Upper lobe of left lung (tissue), 6 donors: Measurements from ENCODE around the gene FGB. TPM values are rescaled to one million over a fixed set of nuclear protein-coding genes. Genes with fewer than 3 reads are reported as not detected.

Source experiments
- ATAC-seq, 2 donors: fragments of 200-7000 bp; cut with Tn5 transposase; one replicate each; pipeline ENCODE4 v1.9.1; 2022; ENCODE audit warnings: mild to moderate bottlenecking in 2 of 2, moderate library complexity in 2 of 2; ENCODE audit not compliant: low FRiP score in 2 of 2
- DNase-seq, 2 donors: peaks; one replicate each; pipeline ENCODE4 v3.0.0-alpha.2; 2019 to 2020
- H3K27ac ChIP-seq, 4 donors: fragments of 200-600 bp; sonication (generic); one replicate each; pipeline ENCODE4 v1.5.1; 2016 to 2019
- H3K27me3 ChIP-seq, 4 donors: fragments of 200-600 bp; sonication (generic); one replicate each; pipeline ENCODE4 v1.5.1; 2017 to 2019
- H3K36me3 ChIP-seq, 4 donors: fragments of 200-600 bp; sonication (generic); one replicate each; pipeline ENCODE4 v1.5.1; 2016 to 2019
- H3K4me1 ChIP-seq, 4 donors: fragments of 200-600 bp; sonication (generic); one replicate each; pipeline ENCODE4 v1.5.1; 2018 to 2019
- H3K4me3 ChIP-seq, 4 donors: fragments of 200-600 bp; sonication (generic); one replicate each; pipeline ENCODE4 v1.5.1; 2017 to 2019; ENCODE audit warnings: mild to moderate bottlenecking in 2 of 4, moderate library complexity in 1 of 4
- H3K9me3 ChIP-seq, 4 donors: fragments of 200-600 bp; sonication (generic); one replicate each; pipeline ENCODE4 v1.5.1; 2018 to 2019
- CTCF ChIP-seq, 6 experiments: fragments of 450-650 bp in 4 of 6; fragments of 200-600 bp in 2 of 6; sonication (generic) in 2 of 6; IDR thresholded peaks; one replicate each; pipeline ENCODE4 v1.5.1; 2016 to 2019; ENCODE audit warnings: antibody characterized with exemption in 6 of 6
- EP300 ChIP-seq, 4 donors: sonication (generic); formaldehyde crosslinking; IDR thresholded peaks; one replicate each; pipeline ENCODE4 v1.5.1; 2017; ENCODE audit warnings: antibody characterized with exemption in 4 of 4, control low read depth in 2 of 4
- POLR2A ChIP-seq, 4 donors: fragments of 450-650 bp; IDR thresholded peaks; one replicate each; pipeline ENCODE4 v1.5.1; 2016 to 2017; ENCODE audit warnings: antibody characterized with exemption in 4 of 4, mild to moderate bottlenecking in 2 of 4
- POLR2AphosphoS5 ChIP-seq, 2 donors: sonication (generic); formaldehyde crosslinking; IDR thresholded peaks; one replicate each; pipeline ENCODE4 v1.5.1; 2017; ENCODE audit warnings: antibody characterized with exemption in 2 of 2
- WGBS, 2 donors: methylation state at CpG; one replicate each; pipeline ENCODE4 v1.1.5; 2017 to 2018; 5-methylcytosine and 5-hydroxymethylcytosine counted together
- total RNA-seq, 6 donors: library from RNA; depleted of rRNA in 4 of 6; stranded (reverse); fragments of >200 nt in 4 of 6; gene quantifications; one replicate each; pipeline versions ENCODE4 v1.1.0 to v1.2.1, GENCODE V29; 2016 to 2021
- donor health status: DM: no; HTN: no; CAD: no; lungs with moderate emphysema.
- donor health status: DM: no; HTN: yes; CAD: no; lungs with severe emphysema.

Gene FGB
- total RNA-seq, 6 donors from 2014 or later: 2.2 to 3.9 TPM; not detected in 4

- no peak within 1 kb of the TSS for H3K4me3 ChIP-seq
These were observed 49.9 kb downstream of the FGB start, which contains the start of gene FGG for GRCh38 chr4:154612472-154613414. TSS of gene FGG (minus strand) at chr4:154612656. CDS start at chr4:154612609, 47 bp downstream.

GRCh38 chr4:154614306-154614705, 51.5 kb downstream of the FGB start:
- H3K27ac ChIP-seq: no peak overlapping the region
- H3K4me1 ChIP-seq: peaks cover 0 to 4% (median 0%) of the 10 kb centered on the region in 4 donors
- no peaks in the 10 kb centered on the region for H3K36me3 ChIP-seq
- no peaks in the 10 kb centered on the region for H3K9me3 ChIP-seq
- DNase-seq (no peak), ATAC-seq (no peak)
- TF ChIP-seq EP300 (IDR thresholded peaks at IDR 0.05) (no peak), POLR2AphosphoS5 (IDR thresholded peaks at IDR 0.05) (no peak), CTCF (IDR thresholded peaks at IDR 0.05) (no peak), POLR2A (IDR thresholded peaks at IDR 0.05) (no peak)
- no peaks in the 10 kb centered on the region for H3K27me3 ChIP-seq
- H3K4me3 ChIP-seq: no peak overlapping the region

More at GRCh38 chr4:154612472-154613414, 49.9 kb downstream of the FGB start, which contains the start of gene FGG:
- no peak for DNase-seq
- ATAC-seq: peak in 1 of 2 donors; percentile 28
- no peak for TF ChIP-seq CTCF (IDR thresholded peaks at IDR 0.05)
- TF ChIP-seq POLR2AphosphoS5 (IDR thresholded peaks at IDR 0.05): no peak
- no peak for TF ChIP-seq EP300 (IDR thresholded peaks at IDR 0.05)
- TF ChIP-seq POLR2A (IDR thresholded peaks at IDR 0.05): no peak
- Histone ChIP-seq H3K27me3 (no peaks in the 10 kb centered on the region), H3K9me3 (no peaks in the 10 kb centered on the region), H3K36me3 (no peaks in the 10 kb centered on the region), H3K27ac (no peak within 1 kb of the TSS), H3K4me1 (peaks cover 0 to 4% (median 0%) of the 10 kb centered on the region in 4 donors)
- WGBS, 2 donors: 69 to 75% methylated on average over 7 of the region's 7 CpGs

DNA sequence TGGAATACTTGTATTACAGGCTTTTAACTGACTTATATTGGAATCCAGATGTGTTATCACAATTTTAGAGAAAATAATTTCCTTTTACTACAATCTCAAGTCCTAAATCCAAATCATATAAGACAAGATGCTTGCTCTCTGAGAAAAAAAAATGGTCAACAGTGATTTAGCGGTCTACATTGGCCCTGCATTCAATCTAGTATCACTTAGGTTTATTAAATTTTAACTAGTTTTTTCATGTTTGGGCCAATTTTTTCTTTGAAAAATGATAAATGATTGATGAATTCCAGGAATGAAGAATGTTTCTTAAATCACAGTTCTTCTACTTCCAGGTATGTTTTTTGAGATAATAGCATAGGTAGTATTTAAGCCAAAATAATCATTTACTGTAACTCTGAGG, 52.4 kb downstream of the FGB start:
- Histone ChIP-seq H3K4me3 (no peak overlapping the region), H3K9me3 (no peaks in the 10 kb centered on the region), H3K27me3 (no peaks in the 10 kb centered on the region), H3K36me3 (no peaks in the 10 kb centered on the region), H3K4me1 (peaks cover 0 to 4% (median 0%) of the 10 kb centered on the region in 4 donors), H3K27ac (no peak overlapping the region)
- WGBS, 2 donors: 80 to 91% methylated on average over 1 of the region's 1 CpG
- DNase-seq (no peak), ATAC-seq (no peak)
- TF ChIP-seq CTCF (IDR thresholded peaks at IDR 0.05) (no peak), POLR2A (IDR thresholded peaks at IDR 0.05) (no peak), POLR2AphosphoS5 (IDR thresholded peaks at IDR 0.05) (no peak), EP300 (IDR thresholded peaks at IDR 0.05) (no peak)

DNA sequence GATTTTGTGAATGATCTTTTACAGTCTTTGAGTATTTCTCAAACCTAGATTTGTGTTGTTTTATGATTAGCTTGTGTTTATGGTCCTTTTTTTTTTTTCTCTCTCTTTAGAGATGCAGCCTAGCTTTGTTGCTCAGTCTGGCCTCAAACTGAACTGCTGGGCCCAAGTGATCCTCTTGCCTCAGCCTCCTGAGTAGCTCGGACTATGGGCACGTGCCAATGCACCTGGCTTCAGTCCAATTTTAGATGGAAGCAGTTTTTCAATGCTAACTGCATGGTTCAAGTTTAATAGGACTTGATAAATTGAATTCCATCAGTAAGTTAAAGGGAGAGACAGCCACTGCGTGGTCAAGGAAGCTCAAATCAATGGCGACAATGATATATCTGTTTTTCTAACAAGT, 53.5 kb downstream of the FGB start:
- Histone ChIP-seq H3K36me3 (no peaks in the 10 kb centered on the region), H3K4me1 (peaks cover 0 to 4% (median 0%) of the 10 kb centered on the region in 4 donors), H3K27ac (no peak overlapping the region), H3K4me3 (no peak overlapping the region), H3K9me3 (no peaks in the 10 kb centered on the region), H3K27me3 (no peaks in the 10 kb centered on the region)
- DNase-seq (no peak), ATAC-seq (no peak)
- 36 to 55% methylated on average over 4 of the region's 4 CpGs for WGBS, 2 donors
- TF ChIP-seq POLR2A (IDR thresholded peaks at IDR 0.05): no peak

- ATAC-seq: no peak
- TF ChIP-seq POLR2AphosphoS5 (IDR thresholded peaks at IDR 0.05) (no peak), CTCF (IDR thresholded peaks at IDR 0.05) (no peak), POLR2A (IDR thresholded peaks at IDR 0.05) (no peak), EP300 (IDR thresholded peaks at IDR 0.05) (no peak)
- Histone ChIP-seq H3K4me1 (peaks cover 0 to 4% (median 0%) of the 10 kb centered on the region in 4 donors), H3K27me3 (no peaks in the 10 kb centered on the region), H3K4me3 (no peak overlapping the region), H3K27ac (no peak overlapping the region), H3K9me3 (no peaks in the 10 kb centered on the region), H3K36me3 (no peaks in the 10 kb centered on the region)
- no peak for DNase-seq
- WGBS, 2 donors: 5 to 36% methylated on average over 2 of the region's 2 CpGs
These were observed 53.9 kb downstream of the FGB start for GRCh38 chr4:154616731-154617130.
